Activated naive CD4-positive, alpha-beta T cell treated with anti-CD3 and anti-CD28 coated beads, Interleukin-2, amount 50 U/mL, for 24 hours (primary cell): ENCODE measurements around the gene CADM2.

ENCODE experiments used
- H3K27ac Mint-ChIP-seq: one replicate; pipeline ENCODE4 v1.8.0; 2021; ENCODE audit warnings: mild to moderate bottlenecking, mixed read lengths
- H3K27me3 Mint-ChIP-seq: one replicate; pipeline ENCODE4 v1.8.0; 2021; ENCODE audit warnings: mixed read lengths
- H3K36me3 Mint-ChIP-seq: one replicate; pipeline ENCODE4 v1.8.0; 2021; ENCODE audit warnings: mixed read lengths
- H3K4me1 Mint-ChIP-seq: one replicate; pipeline ENCODE4 v1.8.0; 2021; ENCODE audit warnings: mixed read lengths
- H3K4me3 Mint-ChIP-seq: one replicate; pipeline ENCODE4 v1.8.0; 2021; ENCODE audit warnings: mild to moderate bottlenecking, mixed read lengths
- H3K9me3 Mint-ChIP-seq: one replicate; pipeline ENCODE4 v1.8.0; 2021; ENCODE audit warnings: mixed read lengths

CADM2 gene

DNA sequence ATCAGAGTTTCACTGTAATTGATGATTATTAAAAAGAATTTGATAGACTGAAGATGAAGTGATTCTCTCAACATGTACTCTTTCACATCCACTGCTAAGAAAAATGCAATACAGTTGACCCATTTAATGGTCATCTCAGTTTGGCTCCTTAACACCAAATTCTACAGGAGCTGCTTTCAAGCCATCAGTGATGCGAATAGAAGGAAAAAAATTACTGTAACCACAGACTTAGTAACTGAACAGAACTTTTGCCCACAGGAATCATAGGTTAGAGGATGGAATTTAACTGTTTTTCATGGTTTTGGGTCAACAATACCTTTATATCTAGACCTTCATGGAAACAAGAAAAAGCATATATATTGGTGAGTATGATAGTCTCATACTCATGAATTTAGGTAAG is 633.5 kb downstream of the CADM2 start:
- H3K27ac Mint-ChIP-seq = no peak overlapping the region
- H3K36me3 Mint-ChIP-seq = no peaks in the 10 kb centered on the region
- H3K27me3 Mint-ChIP-seq = no peaks in the 10 kb centered on the region
- H3K9me3 Mint-ChIP-seq = no peaks in the 10 kb centered on the region
- no peak overlapping the region for H3K4me3 Mint-ChIP-seq
- no peaks in the 10 kb centered on the region for H3K4me1 Mint-ChIP-seq

DNA sequence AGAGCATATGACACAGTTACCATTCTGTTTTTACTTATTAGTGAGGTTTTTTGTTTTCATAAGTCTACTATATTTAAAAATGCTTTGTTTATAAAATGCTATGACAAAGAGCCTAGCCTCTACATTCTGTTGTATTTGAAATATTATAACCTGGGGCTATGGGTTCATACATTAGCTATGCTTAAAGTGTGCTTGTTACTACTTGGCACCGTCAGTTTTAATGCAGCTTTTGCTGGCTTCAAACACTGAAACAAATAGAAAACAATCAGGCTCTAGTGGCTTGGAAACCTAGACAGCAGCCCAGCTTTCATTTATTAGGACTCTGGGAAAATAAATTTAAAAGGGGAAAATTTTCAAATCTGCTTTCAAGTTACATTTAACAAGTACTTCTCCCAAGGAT is 635.9 kb downstream of the CADM2 start:
- no peaks in the 10 kb centered on the region for H3K4me1 Mint-ChIP-seq
- no peaks in the 10 kb centered on the region for H3K27me3 Mint-ChIP-seq
- H3K9me3 Mint-ChIP-seq = no peaks in the 10 kb centered on the region
- no peaks in the 10 kb centered on the region for H3K36me3 Mint-ChIP-seq
- no peak overlapping the region for H3K4me3 Mint-ChIP-seq
- H3K27ac Mint-ChIP-seq = no peak overlapping the region

DNA sequence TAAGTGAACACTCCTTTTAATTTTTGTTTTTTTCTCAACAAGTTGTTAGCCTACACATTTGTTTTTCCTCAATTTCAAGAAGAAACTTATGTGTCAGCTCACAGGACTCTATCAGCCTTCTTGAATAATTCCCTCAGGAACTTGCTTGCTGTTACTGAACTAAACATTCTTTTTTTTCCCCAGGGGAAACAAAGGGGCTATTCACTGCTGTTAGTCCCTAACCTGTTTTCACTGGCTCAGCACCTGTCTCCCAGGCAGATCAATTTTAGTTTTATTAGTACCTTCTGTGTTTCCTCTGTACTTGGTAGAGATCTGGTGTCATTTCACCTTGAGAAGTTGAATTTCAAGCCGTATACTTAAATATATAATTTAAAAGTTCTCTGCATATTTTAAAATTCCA is 644.6 kb downstream of the CADM2 start:
- Mint-ChIP-seq H3K36me3 (no peaks in the 10 kb centered on the region), H3K27ac (no peak overlapping the region), H3K4me1 (no peaks in the 10 kb centered on the region), H3K4me3 (no peak overlapping the region), H3K27me3 (no peaks in the 10 kb centered on the region), H3K9me3 (no peaks in the 10 kb centered on the region)

DNA sequence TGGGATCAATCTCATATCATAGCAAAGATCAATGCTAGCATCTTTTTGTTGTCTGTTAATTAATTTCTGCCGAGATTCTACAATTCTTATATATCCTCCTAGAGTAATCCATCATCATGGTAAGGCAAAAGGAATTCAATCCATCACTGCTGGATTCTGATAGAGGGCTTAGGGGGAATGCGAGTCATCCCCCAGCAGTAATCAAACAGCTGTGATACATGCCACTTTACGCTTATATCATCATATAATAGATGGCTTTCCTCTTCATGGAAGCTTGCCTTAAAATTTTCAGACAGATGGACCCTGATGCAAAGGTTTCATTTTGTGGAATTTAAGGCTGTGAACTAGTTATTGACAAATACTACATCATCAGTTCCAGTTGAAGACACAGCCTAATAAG is 645.9 kb downstream of the CADM2 start:
- Mint-ChIP-seq H3K36me3 (no peaks in the 10 kb centered on the region), H3K4me3 (no peak overlapping the region), H3K9me3 (no peaks in the 10 kb centered on the region), H3K27ac (no peak overlapping the region), H3K4me1 (no peaks in the 10 kb centered on the region), H3K27me3 (no peaks in the 10 kb centered on the region)

DNA sequence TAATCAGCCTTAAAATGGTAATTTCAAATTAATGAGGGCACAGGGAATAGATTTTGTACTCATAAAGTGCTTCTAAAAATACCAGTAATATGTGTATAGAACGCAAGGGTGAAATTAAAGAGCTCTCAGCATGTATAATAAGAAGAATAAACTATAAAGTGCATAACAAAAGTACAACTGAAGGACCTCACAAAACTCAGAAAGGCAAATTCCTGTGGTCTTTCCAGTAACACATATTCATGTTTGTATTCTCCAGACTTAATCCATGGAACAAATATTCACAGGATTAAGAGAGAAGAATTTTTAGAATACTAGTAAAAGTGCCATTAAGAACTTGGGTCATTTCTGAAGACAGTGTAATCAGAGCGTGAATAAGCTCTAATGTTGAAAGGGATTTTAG is 646.3 kb downstream of the CADM2 start:
- no peak overlapping the region for H3K4me3 Mint-ChIP-seq
- no peaks in the 10 kb centered on the region for H3K9me3 Mint-ChIP-seq
- H3K27ac Mint-ChIP-seq = no peak overlapping the region
- no peaks in the 10 kb centered on the region for H3K4me1 Mint-ChIP-seq
- H3K36me3 Mint-ChIP-seq = no peaks in the 10 kb centered on the region
- H3K27me3 Mint-ChIP-seq = no peaks in the 10 kb centered on the region

DNA sequence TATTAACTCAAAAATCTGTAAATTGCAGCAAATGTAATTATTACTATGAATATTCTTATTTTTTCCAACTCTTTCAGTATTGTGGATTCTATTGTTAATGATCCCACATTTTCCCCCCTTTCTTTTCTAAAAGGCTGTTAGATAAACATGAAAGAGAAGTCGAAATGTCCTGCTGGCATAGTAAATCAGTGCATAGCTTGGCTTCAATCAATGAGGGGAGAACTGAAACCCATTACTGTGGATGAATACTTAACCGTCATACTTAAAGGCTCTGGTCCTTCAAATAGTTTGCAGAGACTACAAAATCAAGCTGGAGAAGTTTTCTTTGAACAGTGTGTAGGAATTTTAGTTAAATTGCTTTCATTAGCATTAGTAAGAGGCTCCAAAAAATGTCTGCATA is 667.9 kb downstream of the CADM2 start:
- Mint-ChIP-seq H3K27me3 (no peaks in the 10 kb centered on the region), H3K27ac (no peak overlapping the region), H3K4me3 (no peak overlapping the region), H3K36me3 (no peaks in the 10 kb centered on the region), H3K4me1 (no peaks in the 10 kb centered on the region), H3K9me3 (no peaks in the 10 kb centered on the region)

DNA sequence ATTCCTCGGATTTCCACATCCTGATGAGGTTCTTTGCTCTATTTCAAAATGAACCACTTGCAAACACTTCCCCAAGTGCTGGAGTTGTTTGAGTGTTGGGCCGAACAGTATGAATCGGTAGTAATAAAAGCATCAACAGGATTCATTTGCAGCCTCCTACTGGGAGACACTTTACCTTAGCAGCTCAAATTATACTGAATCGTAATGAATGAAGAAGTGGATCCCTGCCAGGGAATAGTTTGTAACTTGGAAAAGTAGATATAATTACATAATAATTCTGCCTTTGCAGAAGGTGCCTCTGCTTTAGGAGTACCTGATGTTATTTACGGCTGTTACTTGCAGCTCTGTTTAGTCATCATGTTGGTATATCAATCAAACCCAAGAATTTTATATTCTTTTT is 669.1 kb downstream of the CADM2 start:
- Mint-ChIP-seq H3K36me3 (no peaks in the 10 kb centered on the region), H3K4me3 (no peak overlapping the region), H3K27ac (no peak overlapping the region), H3K9me3 (no peaks in the 10 kb centered on the region), H3K4me1 (no peaks in the 10 kb centered on the region), H3K27me3 (no peaks in the 10 kb centered on the region)

DNA sequence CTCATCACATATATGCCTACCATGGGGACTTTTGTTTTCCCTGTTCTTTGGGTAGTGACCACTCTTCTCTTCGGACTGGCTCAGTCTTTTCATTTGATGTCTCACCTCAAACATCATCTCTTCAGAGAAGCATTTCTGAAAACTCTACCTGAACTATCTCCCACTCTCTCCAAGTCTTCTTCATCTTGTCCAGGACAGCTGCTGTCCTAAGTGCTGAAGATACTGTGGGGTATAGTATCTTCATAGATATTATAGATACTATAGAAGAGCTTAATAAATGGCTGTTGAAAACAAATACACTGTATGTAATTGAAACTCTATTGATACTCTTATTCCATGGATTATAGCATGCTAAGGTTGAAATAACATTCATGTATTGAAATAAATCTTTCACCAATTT is 672.3 kb downstream of the CADM2 start:
- Mint-ChIP-seq H3K36me3 (no peaks in the 10 kb centered on the region), H3K27ac (no peak overlapping the region), H3K9me3 (no peaks in the 10 kb centered on the region), H3K4me1 (no peaks in the 10 kb centered on the region), H3K4me3 (no peak overlapping the region), H3K27me3 (no peaks in the 10 kb centered on the region)

DNA sequence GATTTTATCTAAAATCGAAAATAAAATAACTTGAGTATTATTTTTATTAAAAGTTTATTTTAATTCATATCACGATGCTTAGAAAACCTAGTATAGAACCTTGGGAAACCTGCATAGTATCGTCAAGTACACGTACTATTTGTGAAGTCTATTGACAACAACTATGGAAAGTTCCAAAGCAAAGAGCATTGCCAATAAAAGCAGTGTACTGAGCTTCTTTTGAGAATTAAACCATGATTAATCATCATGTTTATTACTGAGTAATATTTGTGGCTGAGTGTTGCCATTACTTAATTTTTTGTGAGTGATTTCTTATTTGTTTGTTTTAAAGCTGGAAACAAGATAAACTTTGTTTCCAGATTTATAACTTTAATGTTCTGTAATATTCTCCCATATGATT is 674.1 kb downstream of the CADM2 start:
- Mint-ChIP-seq H3K36me3 (no peaks in the 10 kb centered on the region), H3K9me3 (no peaks in the 10 kb centered on the region), H3K27ac (no peak overlapping the region), H3K4me3 (no peak overlapping the region), H3K4me1 (no peaks in the 10 kb centered on the region), H3K27me3 (no peaks in the 10 kb centered on the region)

DNA sequence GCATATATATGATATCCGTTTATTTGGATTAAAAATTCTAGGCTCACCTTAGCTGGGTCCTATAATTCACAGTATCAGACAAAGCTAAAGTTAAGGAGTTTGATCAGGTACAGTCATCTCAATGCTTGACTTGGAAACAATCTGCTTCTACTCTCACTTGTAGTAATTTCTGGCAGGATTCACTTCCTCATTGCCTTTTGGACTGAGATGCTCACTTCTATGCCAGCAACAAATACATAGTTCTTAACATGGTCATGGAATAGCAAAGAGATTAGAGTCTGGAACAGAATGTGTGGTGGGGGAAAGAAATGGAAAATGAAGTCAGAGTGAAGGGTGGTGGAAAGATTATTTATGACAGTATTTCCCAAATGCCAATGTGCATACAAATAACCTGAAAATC is 693.6 kb downstream of the CADM2 start:
- H3K4me3 Mint-ChIP-seq = no peak overlapping the region
- no peaks in the 10 kb centered on the region for H3K4me1 Mint-ChIP-seq
- no peaks in the 10 kb centered on the region for H3K9me3 Mint-ChIP-seq
- H3K27ac Mint-ChIP-seq = no peak overlapping the region
- no peaks in the 10 kb centered on the region for H3K27me3 Mint-ChIP-seq
- no peaks in the 10 kb centered on the region for H3K36me3 Mint-ChIP-seq

DNA sequence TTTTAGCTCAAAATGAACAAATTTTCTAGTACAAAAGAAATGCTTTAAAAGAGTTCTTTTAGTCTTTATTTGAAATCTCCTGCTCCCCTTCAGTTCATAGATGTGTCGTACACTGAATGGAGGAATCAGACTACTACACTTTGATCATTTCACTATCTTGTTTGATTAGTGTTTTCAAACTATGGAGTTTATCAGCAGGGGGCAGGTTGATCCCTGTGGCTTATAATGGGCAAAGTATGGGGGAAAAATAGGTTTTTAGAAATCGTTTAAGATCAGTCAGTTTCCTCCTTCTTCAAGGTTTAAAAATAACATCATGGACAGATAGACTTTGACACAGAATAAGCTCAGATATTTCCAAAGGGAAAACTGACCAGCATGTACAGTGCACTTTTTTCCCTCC is 701.7 kb downstream of the CADM2 start:
- Mint-ChIP-seq H3K27me3 (no peaks in the 10 kb centered on the region), H3K9me3 (no peaks in the 10 kb centered on the region), H3K4me1 (no peaks in the 10 kb centered on the region), H3K27ac (no peak overlapping the region), H3K36me3 (no peaks in the 10 kb centered on the region), H3K4me3 (no peak overlapping the region)

DNA sequence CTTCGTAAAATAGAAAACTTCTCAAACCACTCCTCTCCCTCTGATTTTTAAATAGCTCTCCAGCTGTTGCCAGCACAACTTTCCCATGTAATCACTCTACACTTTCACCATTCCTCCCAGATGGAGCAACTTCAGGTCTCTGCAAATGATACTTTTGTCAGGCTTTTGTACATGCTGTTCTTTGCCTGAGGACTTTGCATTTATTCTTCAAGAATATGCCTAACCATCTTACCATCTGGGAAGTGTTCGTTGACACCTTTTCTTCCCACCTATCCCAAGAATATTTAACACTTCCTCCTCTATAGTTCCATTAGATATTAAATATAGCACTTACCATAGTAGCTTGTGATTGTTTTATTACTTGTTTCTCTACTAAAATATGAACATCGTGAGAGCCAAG is 703.7 kb downstream of the CADM2 start:
- H3K36me3 Mint-ChIP-seq = no peaks in the 10 kb centered on the region
- no peaks in the 10 kb centered on the region for H3K27me3 Mint-ChIP-seq
- H3K9me3 Mint-ChIP-seq = no peaks in the 10 kb centered on the region
- H3K4me1 Mint-ChIP-seq = no peaks in the 10 kb centered on the region
- no peak overlapping the region for H3K4me3 Mint-ChIP-seq
- no peak overlapping the region for H3K27ac Mint-ChIP-seq

DNA sequence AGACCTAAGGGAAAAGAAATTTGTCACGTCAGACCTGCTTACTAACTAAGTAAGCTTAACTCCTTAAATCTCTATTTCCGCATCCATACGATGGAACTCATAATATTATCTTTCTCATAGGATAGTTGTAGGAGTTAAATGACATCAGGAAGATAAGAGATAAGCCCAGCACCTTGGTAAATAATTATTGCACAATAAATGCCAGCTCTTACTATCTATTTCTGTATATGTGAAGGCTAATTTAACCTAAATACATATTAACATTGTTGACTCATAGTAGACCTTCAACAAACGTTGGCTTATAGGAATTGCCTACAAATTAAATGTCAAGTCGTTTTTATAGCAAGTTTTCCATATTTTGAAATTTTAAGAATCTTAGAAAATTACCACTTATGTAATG is 709.0 kb downstream of the CADM2 start:
- no peaks in the 10 kb centered on the region for H3K27me3 Mint-ChIP-seq
- H3K9me3 Mint-ChIP-seq = no peaks in the 10 kb centered on the region
- no peaks in the 10 kb centered on the region for H3K36me3 Mint-ChIP-seq
- no peaks in the 10 kb centered on the region for H3K4me1 Mint-ChIP-seq
- H3K4me3 Mint-ChIP-seq = no peak overlapping the region
- no peak overlapping the region for H3K27ac Mint-ChIP-seq

DNA sequence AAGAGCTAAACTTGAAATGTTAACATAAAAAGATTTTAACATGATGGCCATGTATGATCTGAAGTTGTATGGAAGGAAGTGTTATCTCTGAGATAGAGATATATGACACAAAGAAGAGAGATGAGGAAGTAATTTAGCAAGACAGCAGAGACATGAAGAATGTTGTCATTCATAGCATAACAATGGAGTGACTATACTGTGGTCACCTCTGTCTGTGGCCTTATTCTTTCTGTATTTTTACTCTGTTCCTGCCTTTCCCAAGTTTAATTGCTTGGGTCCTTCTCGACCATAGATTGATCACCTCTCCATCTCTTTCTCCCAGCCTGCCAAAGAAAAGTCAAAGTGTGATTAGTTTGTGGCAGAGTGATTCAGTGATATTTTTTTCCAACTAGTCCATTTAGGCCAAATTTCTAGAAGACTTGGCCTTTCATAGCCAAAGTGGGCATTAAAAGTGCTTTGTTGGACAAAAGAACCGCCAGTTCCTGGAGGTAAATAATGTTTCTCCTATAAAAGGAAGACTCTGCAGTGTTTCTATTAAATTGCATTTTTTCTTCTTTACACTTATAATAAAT is 711.9 kb downstream of the CADM2 start:
- Mint-ChIP-seq H3K9me3 (no peaks in the 10 kb centered on the region), H3K27me3 (no peaks in the 10 kb centered on the region), H3K27ac (no peak overlapping the region), H3K4me3 (no peak overlapping the region), H3K4me1 (no peaks in the 10 kb centered on the region), H3K36me3 (no peaks in the 10 kb centered on the region)

DNA sequence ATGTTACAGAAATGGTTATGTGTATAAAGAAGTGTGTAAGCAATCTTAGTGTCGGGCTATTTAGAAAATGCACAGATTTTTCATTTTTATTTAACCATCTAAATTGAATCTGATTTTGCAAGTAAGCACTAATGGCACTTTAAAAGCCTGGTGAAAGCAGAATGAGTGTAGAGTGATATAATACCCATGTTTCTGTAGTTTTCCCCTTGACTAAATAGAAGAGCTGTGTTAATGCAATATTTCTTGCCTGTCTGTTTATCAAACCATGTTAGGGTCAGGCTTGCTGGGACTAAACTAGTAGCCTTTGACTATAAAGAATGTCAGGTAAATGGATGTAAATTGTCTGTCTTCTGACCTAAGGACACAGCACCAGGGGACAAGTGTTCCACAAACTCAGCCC is 714.0 kb downstream of the CADM2 start:
- Mint-ChIP-seq H3K27ac (no peak overlapping the region), H3K9me3 (no peaks in the 10 kb centered on the region)

DNA sequence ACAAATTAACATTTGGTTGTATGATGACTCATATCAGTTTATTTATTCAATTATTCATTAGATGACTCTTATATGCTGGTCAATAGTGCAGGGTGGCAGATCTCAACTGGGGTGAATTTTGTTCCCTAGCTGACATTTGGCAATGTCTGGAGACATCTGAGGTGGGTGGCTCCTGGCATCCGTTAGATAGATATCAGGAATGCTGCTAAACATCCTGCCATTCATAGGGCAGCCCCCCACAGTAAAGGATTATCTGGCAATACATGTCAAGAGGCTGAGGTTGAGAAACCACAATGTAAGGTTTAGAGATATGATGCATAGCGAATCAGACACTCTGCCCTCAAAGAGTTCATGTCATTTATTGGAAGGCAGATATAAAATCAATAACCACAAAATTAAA is 719.9 kb downstream of the CADM2 start:
- H3K36me3 Mint-ChIP-seq = no peaks in the 10 kb centered on the region
- H3K9me3 Mint-ChIP-seq = no peaks in the 10 kb centered on the region
- no peaks in the 10 kb centered on the region for H3K27me3 Mint-ChIP-seq
- H3K27ac Mint-ChIP-seq = no peak overlapping the region
- no peak overlapping the region for H3K4me3 Mint-ChIP-seq
- H3K4me1 Mint-ChIP-seq = no peaks in the 10 kb centered on the region

More for the DNA sequence above, 714.0 kb downstream of the CADM2 start:
- Mint-ChIP-seq H3K4me1 (no peaks in the 10 kb centered on the region), H3K27me3 (no peaks in the 10 kb centered on the region), H3K4me3 (no peak overlapping the region), H3K36me3 (no peaks in the 10 kb centered on the region)

DNA sequence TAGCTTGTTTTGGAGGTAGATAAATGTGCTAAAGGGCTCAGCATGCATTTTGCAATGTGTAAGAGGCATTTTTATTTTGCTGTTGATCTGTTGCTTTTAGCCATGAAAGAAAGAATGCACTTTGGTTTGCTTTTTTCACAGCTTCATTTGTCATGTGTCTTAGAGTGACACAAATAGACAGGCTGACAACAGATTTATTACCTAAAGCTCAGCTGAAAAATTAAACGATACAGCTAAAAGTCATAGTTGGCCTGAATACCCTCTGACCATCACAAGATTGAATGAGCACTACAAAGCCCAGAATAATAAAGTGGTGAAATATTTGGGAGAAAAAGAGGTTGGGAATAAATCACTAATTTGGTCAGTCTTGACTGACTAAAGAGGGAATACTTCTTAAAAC is 723.1 kb downstream of the CADM2 start:
- Mint-ChIP-seq H3K27ac (no peak overlapping the region), H3K4me3 (no peak overlapping the region), H3K27me3 (no peaks in the 10 kb centered on the region), H3K4me1 (no peaks in the 10 kb centered on the region), H3K9me3 (no peaks in the 10 kb centered on the region), H3K36me3 (no peaks in the 10 kb centered on the region)
